ENCODE data around the gene ANXA10.

ANXA10 gene

DNA sequence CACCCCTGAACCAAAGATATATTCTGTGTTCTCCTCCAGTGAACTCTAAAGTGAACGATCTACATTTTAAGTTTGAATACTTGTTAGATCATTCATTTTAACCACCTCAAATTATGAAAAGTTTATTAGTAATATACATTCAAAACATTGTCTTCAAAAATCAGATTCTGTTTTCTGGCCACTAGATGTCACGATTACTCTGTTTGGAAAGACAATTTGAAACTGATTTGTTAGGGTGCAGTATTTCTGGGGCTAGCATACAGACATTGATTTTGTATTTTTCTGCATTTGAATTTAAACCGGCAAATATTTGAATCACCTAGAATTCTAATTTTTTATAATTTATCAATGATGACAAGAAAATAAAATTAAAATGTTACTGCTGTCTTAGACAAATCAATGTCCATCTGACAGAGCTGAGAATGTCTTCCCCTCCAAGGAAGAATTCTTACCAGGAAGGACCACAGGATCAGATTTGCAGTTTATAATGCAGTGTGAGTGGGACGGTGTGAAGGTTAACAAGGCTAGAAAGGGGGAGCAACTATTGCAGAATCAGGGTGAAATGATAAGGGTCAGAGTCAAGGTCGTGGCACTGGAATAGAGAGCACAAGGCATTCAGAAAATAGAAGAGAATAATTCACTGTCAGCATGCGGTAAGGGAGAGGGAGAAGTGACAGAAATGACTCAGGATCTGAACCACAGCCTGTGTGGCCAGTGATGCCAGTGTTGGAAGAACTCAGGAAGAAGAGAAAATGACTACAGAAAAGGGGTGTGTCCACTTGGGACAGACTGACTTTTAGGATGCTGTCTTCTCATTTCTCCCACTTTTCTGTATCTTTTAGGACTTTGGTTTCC lies 91.6 kb downstream of the ANXA10 start:
- Histone ChIP-seq H3K27ac (ENCODE audit: low read depth, low read length, poor library complexity, severe bottlenecking) (no peak overlapping the region), H3F3A (ENCODE audit: insufficient read depth, low read length) (no peaks in the 10 kb centered on the region), H3K4me1 (ENCODE audit: insufficient read depth, low read length, severe bottlenecking) (no peaks in the 10 kb centered on the region), H4K20me1 (ENCODE audit: insufficient read depth, low read length) (no peaks in the 10 kb centered on the region), H3K36me3 (ENCODE audit: insufficient read depth, low read length) (no peaks in the 10 kb centered on the region), H2AFZ (ENCODE audit: low read length) (no peak overlapping the region), H3K4me3 (ENCODE audit: low read depth, low read length, poor library complexity, severe bottlenecking) (no peak overlapping the region), H3K79me2 (ENCODE audit: insufficient read depth, low read length) (no peaks in the 10 kb centered on the region), H3K9me3 (ENCODE audit: low read length) (no peaks in the 10 kb centered on the region), H3K4me2 (ENCODE audit: low read length) (no peak overlapping the region), H3K27me3 (ENCODE audit: insufficient read depth, low read length) (no peaks in the 10 kb centered on the region), H3K9ac (ENCODE audit: low read length) (no peak overlapping the region), H3K9me2 (ENCODE audit: low read depth, low read length) (no peaks in the 10 kb centered on the region)
- TF ChIP-seq, protein P1, sequence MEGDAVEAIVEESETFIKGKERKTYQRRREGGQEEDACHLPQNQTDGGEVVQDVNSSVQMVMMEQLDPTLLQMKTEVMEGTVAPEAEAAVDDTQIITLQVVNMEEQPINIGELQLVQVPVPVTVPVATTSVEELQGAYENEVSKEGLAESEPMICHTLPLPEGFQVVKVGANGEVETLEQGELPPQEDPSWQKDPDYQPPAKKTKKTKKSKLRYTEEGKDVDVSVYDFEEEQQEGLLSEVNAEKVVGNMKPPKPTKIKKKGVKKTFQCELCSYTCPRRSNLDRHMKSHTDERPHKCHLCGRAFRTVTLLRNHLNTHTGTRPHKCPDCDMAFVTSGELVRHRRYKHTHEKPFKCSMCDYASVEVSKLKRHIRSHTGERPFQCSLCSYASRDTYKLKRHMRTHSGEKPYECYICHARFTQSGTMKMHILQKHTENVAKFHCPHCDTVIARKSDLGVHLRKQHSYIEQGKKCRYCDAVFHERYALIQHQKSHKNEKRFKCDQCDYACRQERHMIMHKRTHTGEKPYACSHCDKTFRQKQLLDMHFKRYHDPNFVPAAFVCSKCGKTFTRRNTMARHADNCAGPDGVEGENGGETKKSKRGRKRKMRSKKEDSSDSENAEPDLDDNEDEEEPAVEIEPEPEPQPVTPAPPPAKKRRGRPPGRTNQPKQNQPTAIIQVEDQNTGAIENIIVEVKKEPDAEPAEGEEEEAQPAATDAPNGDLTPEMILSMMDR (IDR thresholded peaks at IDR 0.05; ENCODE audit: low read length) = peak; percentile 47; the same call in 1 of the 2 replicates
- TF ChIP-seq EZH2 (IDR thresholded peaks at IDR 0.05; ENCODE audit: borderline replicate concordance, low read length) = no peak

DNA sequence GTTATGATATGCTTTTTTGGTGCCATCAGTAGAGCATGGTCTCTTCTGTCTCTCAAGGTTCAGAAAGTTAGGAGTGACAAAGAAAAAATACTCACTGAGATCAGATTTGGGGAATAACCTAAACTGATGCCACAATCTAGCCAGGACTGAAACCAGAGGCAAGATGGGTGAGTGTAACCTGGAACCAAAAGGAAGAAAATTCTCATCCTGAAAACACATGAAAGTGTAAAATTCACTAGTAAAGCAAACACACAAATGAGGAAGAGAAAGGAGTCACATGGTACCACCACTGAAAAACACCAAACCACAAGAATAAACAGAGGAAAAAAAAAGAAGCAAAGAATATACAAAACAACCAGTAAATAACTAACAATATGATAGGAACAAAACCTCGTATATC lies 96.4 kb downstream of the ANXA10 start:
- no peaks in the 10 kb centered on the region for H3K9me3 ChIP-seq (ENCODE audit: low read length)
- H2AFZ ChIP-seq (ENCODE audit: low read length) = no peak overlapping the region
- no peaks in the 10 kb centered on the region for H3K36me3 ChIP-seq (ENCODE audit: insufficient read depth, low read length)
- H3K4me3 ChIP-seq (ENCODE audit: low read depth, low read length, poor library complexity, severe bottlenecking) = no peak overlapping the region
- H3K4me2 ChIP-seq (ENCODE audit: low read length) = no peak overlapping the region
- H3K9me2 ChIP-seq (ENCODE audit: low read depth, low read length) = no peaks in the 10 kb centered on the region
- no peak for TF ChIP-seq EZH2 (IDR thresholded peaks at IDR 0.05; ENCODE audit: borderline replicate concordance, low read length)
- TF ChIP-seq, protein P1 (IDR thresholded peaks at IDR 0.05; ENCODE audit: low read length) = no peak
- H3F3A ChIP-seq (ENCODE audit: insufficient read depth, low read length) = no peaks in the 10 kb centered on the region
- no peaks in the 10 kb centered on the region for H3K4me1 ChIP-seq (ENCODE audit: insufficient read depth, low read length, severe bottlenecking)
- H4K20me1 ChIP-seq (ENCODE audit: insufficient read depth, low read length) = no peaks in the 10 kb centered on the region
- H3K9ac ChIP-seq (ENCODE audit: low read length) = no peak overlapping the region
- H3K27ac ChIP-seq (ENCODE audit: low read depth, low read length, poor library complexity, severe bottlenecking) = no peak overlapping the region
- no peaks in the 10 kb centered on the region for H3K27me3 ChIP-seq (ENCODE audit: insufficient read depth, low read length)
- no peaks in the 10 kb centered on the region for H3K79me2 ChIP-seq (ENCODE audit: insufficient read depth, low read length)

GRCh38 chr4:168197926-168198325 lies 105.6 kb downstream of the ANXA10 start:
- TF ChIP-seq, protein P1 (IDR thresholded peaks at IDR 0.05; ENCODE audit: low read length) = no peak
- TF ChIP-seq EZH2 (IDR thresholded peaks at IDR 0.05; ENCODE audit: borderline replicate concordance, low read length) = no peak
- H3K79me2 ChIP-seq (ENCODE audit: insufficient read depth, low read length) = no peaks in the 10 kb centered on the region
- H4K20me1 ChIP-seq (ENCODE audit: insufficient read depth, low read length) = no peaks in the 10 kb centered on the region
- H2AFZ ChIP-seq (ENCODE audit: low read length) = no peak overlapping the region
- H3K27ac ChIP-seq (ENCODE audit: low read depth, low read length, poor library complexity, severe bottlenecking) = no peak overlapping the region
- no peaks in the 10 kb centered on the region for H3F3A ChIP-seq (ENCODE audit: insufficient read depth, low read length)
- no peaks in the 10 kb centered on the region for H3K4me1 ChIP-seq (ENCODE audit: insufficient read depth, low read length, severe bottlenecking)
- no peak overlapping the region for H3K4me3 ChIP-seq (ENCODE audit: low read depth, low read length, poor library complexity, severe bottlenecking)
- H3K36me3 ChIP-seq (ENCODE audit: insufficient read depth, low read length) = no peaks in the 10 kb centered on the region
- no peak overlapping the region for H3K9ac ChIP-seq (ENCODE audit: low read length)
- no peaks in the 10 kb centered on the region for H3K27me3 ChIP-seq (ENCODE audit: insufficient read depth, low read length)
- no peaks in the 10 kb centered on the region for H3K9me3 ChIP-seq (ENCODE audit: low read length)
- no peak overlapping the region for H3K4me2 ChIP-seq (ENCODE audit: low read length)
- H3K9me2 ChIP-seq (ENCODE audit: low read depth, low read length) = no peaks in the 10 kb centered on the region

Data from OCI-LY1 (cell line).